Muscle of arm (tissue), 12 donors: ENCODE measurements around the gene PRIMPOL. TPM values are rescaled to one million over a fixed set of nuclear protein-coding genes. Genes with fewer than 3 reads are reported as not detected.

Experiments
- polyA plus RNA-seq, 12 donors: library from polyadenylated mRNA; unstranded; fragments of 120-200 nt; gene quantifications; one replicate each; pipeline ENCODE4 v1.2.1, GENCODE V29; 2013; ENCODE audit not compliant: insufficient read length in 12 of 12

Gene PRIMPOL
- polyA plus RNA-seq, 12 donors, result 23.4 to 53.0 (median 30.0) TPM; not detected in 1

Other genes starting within 250 kb of the PRIMPOL start
- 10 to 100 TPM in 11 of 12 donors, not detected in 1; 10.7 to 28.8 (median 18.2) TPM for gene IRF2, start 175.2 kb upstream of the PRIMPOL start, polyA plus RNA-seq
- 10 to 100 TPM in 11 of 12 donors, not detected in 1; 28.5 to 59.4 (median 51.7) TPM for gene CASP3, start 291 bp upstream of the PRIMPOL start, polyA plus RNA-seq
- 10 to 100 TPM in 11 of 12 donors, not detected in 1; 19.1 to 48.5 (median 29.9) TPM for gene CENPU, start 84.4 kb downstream of the PRIMPOL start, polyA plus RNA-seq
- 10 to 100 TPM in 11 of 12 donors, not detected in 1; 27.1 to 64.0 (median 53.9) TPM for gene ACSL1, start 176.2 kb downstream of the PRIMPOL start, polyA plus RNA-seq